ENCODE measurements around the gene PRR23E. TPM values are rescaled to one million over a fixed set of nuclear protein-coding genes. Genes with fewer than 3 reads are reported as not detected.

PRR23E gene
- total and polyA plus RNA-seq, 4 donors, result not detected

DNA sequence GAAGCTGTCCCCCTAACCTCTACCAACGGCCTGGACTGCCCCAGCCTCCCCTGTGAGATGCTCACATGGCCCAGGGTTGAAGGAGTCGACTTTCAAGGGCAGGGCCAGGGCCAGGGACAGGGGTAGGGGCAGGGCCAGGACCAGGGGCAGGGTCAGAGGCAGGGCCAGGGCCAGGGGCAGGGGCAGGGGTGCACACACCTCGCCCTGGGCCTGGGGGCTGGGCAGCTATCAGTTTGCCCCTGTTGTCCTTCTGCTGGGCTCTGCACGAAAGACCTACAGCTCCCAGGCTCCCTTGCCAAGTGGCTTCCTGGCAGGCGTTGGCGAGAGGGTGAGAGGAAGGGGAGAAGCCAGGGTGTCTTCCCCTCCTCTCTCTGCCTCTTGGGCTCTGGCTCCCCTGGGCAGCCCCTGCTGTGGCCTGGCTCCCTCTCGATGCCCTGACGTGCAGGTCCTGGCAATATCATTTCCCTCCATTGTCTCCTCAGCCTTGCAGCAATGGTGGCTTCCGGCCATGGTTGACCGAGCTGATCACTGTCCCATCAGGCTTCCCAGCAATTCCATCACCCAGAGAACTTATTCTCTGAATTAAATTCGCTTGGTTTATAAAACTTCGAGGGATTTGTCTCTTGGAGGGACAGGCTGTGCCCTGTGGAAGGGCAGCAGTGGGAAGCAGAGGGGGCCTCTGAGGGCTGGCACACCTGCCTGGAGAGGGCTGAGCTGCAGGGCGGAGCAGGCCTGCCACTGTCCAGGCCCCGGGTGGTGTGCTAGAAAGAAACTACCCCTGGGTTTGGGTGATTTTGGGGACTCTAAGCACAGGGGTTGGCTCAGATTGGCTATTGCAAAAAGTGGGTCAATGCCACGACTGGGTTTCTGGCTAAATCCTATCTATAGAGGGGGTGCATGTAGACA lies 13.9 kb downstream of the PRR23E start:
- Histone ChIP-seq H3K4me1 (ENCODE audit: control insufficient read depth, insufficient read depth, low read length) (peaks cover 6% of the 10 kb centered on the region), H3K36me3 (ENCODE audit: control insufficient read depth, insufficient read depth, low read length) (no peaks in the 10 kb centered on the region), H3K27ac (ENCODE audit: low read depth, low read length) (no peak overlapping the region), H3K9me3 (ENCODE audit: control insufficient read depth, insufficient read depth, low read length) (no peaks in the 10 kb centered on the region), H3K27me3 (ENCODE audit: control insufficient read depth, insufficient read depth, low read length) (no peaks in the 10 kb centered on the region), H3K4me3 (ENCODE audit: low read depth, low read length) (no peak overlapping the region)
- 70% methylated on average over 13 of the region's 15 CpGs for WGBS (ENCODE audit: insufficient coverage)
- DNase-seq (ENCODE audit: low read depth in 4 of 6, low spot score in 6 of 6), result no peak

DNA sequence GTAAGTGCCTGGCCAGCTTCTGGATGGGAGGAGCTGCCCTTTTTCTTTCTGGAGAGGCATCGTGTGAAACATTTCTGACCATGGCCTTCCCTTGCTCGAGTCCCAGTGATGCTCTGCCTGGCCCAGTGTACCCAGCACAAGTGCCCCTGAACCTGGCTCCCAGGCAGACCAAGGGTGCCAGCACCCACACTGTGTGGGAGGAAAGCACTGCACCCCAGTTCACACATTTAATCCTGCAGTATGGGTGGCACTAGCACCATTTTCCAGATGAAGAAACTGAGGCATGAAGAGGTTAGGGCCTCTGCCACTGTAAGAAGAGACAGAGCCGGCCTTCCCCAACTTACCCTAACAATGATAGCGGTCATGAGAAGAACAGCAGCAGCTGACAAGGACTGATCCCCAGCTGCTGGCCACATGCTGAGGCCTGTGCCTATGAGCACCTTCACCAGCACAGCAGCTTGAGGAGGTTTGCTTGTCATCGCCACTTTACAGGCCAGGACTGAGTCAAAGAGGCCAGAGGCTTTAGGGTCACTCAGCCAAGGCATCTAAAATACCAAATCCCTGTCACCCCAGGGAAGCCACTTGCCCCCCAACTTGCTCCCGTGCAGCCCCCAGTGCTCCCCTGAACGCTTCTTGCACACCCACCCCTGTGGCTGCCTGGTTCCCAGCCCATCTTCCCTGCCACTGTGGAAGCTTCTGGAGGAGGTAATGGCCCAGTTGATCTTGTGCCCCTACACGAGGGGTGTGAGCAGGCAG lies 15.0 kb downstream of the PRR23E start:
- H3K9me3 ChIP-seq (ENCODE audit: control insufficient read depth, insufficient read depth, low read length), result no peaks in the 10 kb centered on the region
- peaks cover 6% of the 10 kb centered on the region for H3K4me1 ChIP-seq (ENCODE audit: control insufficient read depth, insufficient read depth, low read length)
- H3K27ac ChIP-seq (ENCODE audit: low read depth, low read length), result no peak overlapping the region
- no peaks in the 10 kb centered on the region for H3K36me3 ChIP-seq (ENCODE audit: control insufficient read depth, insufficient read depth, low read length)
- DNase-seq (ENCODE audit: low read depth in 4 of 6, low spot score in 6 of 6), result no peak
- no peaks in the 10 kb centered on the region for H3K27me3 ChIP-seq (ENCODE audit: control insufficient read depth, insufficient read depth, low read length)
- 89% methylated on average over 6 of the region's 8 CpGs for WGBS (ENCODE audit: insufficient coverage)
- H3K4me3 ChIP-seq (ENCODE audit: low read depth, low read length), result no peak overlapping the region

DNA sequence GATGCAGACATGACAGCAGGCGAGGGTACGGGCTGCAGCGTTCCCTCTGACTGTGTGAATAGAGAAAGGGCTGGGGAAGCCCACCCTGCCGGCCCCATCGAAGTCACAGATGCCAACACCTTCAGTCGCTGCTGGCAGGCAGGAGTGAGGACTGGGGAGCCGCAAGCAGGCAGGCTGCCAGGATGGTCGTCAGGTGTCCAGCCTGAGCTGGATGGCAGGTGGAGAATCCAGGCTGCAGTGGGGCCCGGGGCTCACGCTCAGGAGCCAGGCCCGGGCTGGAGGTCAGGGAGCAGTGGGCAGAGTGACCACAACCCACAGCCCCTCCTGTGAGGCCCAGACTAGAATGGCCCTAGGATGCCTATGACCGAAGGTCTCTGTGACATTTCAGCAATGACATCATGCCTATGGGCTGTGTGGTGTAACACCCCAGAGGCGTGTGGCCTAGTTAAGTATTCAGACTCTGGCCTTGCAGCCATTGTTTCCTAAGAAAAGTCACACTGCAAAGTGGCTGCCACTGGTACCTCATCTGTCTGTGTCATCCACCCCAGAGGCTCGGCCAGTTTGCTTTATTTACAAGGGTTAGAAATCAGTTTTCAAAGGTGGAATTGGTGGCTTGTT lies 15.7 kb downstream of the PRR23E start:
- H3K4me3 ChIP-seq (ENCODE audit: low read depth, low read length), result no peak overlapping the region
- no peak for DNase-seq (ENCODE audit: low read depth in 4 of 6, low spot score in 6 of 6)
- H3K4me1 ChIP-seq (ENCODE audit: control insufficient read depth, insufficient read depth, low read length), result peaks cover 6% of the 10 kb centered on the region
- no peaks in the 10 kb centered on the region for H3K36me3 ChIP-seq (ENCODE audit: control insufficient read depth, insufficient read depth, low read length)
- H3K27me3 ChIP-seq (ENCODE audit: control insufficient read depth, insufficient read depth, low read length), result no peaks in the 10 kb centered on the region
- H3K9me3 ChIP-seq (ENCODE audit: control insufficient read depth, insufficient read depth, low read length), result no peaks in the 10 kb centered on the region
- 66% methylated on average over 14 of the region's 14 CpGs for WGBS (ENCODE audit: insufficient coverage)
- H3K27ac ChIP-seq (ENCODE audit: low read depth, low read length), result no peak overlapping the region

DNA sequence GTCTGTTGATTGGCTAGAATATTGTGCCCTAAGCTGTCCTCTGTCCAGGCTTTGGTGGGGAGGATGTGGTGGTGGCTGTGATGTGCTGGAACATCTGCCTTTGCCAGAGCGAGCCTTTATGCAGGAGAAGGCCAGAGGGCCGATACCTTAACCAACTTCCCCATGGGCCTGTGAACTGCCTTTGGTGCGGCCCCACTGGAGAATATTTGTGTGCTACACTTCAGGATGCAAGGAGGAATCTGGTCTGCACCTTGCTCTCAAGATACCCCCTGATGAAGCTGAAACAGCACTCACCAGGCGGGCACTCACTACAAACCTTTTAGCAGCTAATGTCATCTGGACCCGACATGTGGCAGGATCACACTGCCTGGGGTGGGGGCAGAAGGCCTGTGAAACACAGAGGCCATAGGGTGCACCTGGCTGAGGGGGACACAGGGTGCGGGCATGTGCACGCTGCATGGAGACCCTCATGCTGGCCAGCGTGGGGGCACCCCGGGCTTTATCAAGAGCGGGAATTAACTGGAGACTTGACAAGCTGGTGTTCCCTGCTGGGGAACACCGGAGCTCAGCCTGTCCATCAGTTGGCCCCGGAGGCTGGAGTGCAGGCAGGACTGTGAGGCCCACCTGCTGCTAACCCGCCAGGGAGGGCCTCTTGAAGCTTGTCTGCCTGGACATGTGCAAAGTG lies 16.4 kb downstream of the PRR23E start:
- WGBS (ENCODE audit: insufficient coverage), result 74% methylated on average over 11 of the region's 13 CpGs
- Histone ChIP-seq H3K36me3 (ENCODE audit: control insufficient read depth, insufficient read depth, low read length) (no peaks in the 10 kb centered on the region), H3K4me3 (ENCODE audit: low read depth, low read length) (no peak overlapping the region), H3K9me3 (ENCODE audit: control insufficient read depth, insufficient read depth, low read length) (no peaks in the 10 kb centered on the region), H3K27me3 (ENCODE audit: control insufficient read depth, insufficient read depth, low read length) (no peaks in the 10 kb centered on the region), H3K27ac (ENCODE audit: low read depth, low read length) (no peak overlapping the region), H3K4me1 (ENCODE audit: control insufficient read depth, insufficient read depth, low read length) (peaks cover 6% of the 10 kb centered on the region)
- no peak for DNase-seq (ENCODE audit: low read depth in 4 of 6, low spot score in 6 of 6)

DNA sequence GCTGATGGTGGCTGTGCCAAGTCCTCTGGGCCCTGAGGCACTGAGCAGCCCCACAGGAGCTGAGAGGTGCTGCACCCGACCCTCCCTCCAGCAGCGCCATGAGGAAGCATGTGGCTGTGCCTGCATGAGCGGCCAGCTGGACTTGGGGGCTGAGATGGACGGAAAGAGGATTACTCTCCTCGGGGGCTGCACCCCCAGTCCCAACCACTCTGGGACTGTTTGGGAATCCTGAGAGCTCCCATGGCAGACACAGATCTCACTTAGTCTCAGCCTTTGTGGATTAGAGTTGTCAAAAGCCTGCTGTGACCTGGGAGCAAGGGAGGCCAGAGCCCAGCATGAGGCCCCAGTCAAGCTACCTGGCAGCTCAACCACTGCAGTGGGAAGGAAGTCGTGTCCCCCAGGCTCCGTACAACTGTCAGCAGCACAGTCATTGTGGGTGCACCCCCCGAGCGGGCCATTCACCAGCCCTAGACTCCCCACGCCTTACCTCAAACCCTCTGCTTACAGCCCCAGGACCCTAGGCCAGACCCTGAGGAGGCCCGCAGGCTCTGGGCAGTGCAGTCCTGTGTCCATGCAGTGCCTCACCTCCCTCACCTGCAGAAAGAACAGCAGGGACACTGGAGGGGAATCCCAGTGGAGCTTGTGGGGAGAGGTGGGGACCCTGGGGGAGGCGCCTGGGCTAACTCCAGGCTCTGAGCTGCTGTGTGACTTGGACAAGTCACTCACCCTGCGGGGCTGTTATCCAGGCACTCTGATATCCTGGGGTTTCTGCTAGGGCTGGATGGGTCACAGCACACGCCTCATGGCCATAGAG lies 17.1 kb downstream of the PRR23E start:
- H3K9me3 ChIP-seq (ENCODE audit: control insufficient read depth, insufficient read depth, low read length), result no peaks in the 10 kb centered on the region
- H3K4me1 ChIP-seq (ENCODE audit: control insufficient read depth, insufficient read depth, low read length), result peaks cover 6% of the 10 kb centered on the region
- H3K4me3 ChIP-seq (ENCODE audit: low read depth, low read length), result no peak overlapping the region
- H3K27ac ChIP-seq (ENCODE audit: low read depth, low read length), result no peak overlapping the region
- WGBS (ENCODE audit: insufficient coverage), result 74% methylated on average over 13 of the region's 14 CpGs
- DNase-seq (ENCODE audit: low read depth in 4 of 6, low spot score in 6 of 6), result no peak
- no peaks in the 10 kb centered on the region for H3K36me3 ChIP-seq (ENCODE audit: control insufficient read depth, insufficient read depth, low read length)
- no peaks in the 10 kb centered on the region for H3K27me3 ChIP-seq (ENCODE audit: control insufficient read depth, insufficient read depth, low read length)

DNA sequence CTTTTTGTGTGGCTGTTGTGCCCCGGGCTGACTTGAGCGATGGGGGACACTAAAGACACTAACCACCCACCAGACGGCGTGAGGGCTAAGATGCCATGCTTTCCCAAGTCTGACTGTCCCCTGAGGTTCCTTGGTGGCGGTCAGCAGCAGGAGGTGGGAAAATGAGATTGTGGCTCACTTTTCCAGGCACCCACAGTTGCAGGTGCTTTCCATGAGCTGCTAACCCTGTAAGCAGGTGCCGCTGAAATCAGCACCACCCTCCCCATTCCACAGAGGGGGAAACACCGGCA lies 17.7 kb downstream of the PRR23E start:
- 96% methylated on average over 4 of the region's 7 CpGs for WGBS (ENCODE audit: insufficient coverage)

DNA sequence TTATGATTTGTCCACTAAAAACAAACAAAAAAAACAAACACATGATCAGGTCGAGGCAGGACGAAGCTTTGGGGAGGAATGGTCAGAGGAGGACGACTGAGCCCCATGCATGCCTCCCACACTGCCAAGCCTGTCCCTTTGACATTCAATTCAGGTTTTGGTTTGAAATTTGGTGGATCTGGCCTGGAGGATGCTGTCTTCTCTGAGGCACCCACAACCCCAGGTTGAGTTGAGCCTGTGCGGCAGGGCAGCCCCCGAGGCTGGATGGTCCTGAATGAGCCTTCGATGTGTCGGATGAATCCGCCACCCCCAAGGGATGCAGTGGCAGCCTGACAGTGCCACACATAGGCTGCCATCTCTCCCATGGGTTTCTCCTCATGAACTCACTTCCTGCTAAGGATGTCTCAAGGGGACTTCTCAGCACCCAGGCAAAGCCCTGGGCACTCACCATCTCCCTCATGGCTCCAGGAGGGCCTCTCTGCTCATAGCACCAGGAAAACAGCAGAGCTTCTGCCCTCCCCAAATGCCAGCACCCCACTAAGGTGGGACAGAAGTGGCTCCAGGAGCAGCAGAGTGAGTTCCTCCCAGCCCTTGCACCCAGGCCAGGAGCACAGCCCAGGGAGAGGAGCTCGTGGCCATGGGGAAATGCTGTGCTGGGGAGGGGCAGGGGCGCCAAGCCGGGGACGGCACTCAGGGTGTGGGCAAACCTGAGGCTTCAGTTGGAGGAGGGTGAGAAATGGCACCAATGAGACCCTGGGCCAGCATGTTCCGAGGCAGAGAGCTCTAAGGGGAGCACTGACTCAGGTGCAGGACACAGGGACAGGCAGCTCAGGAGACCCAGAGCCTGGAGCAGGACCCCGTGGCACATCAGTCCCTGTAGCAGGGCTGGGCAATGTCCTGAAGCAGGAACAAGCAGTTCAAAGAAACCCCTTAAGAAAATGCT lies 18.5 kb downstream of the PRR23E start:
- Histone ChIP-seq H3K4me3 (ENCODE audit: low read depth, low read length) (no peak overlapping the region), H3K9me3 (ENCODE audit: control insufficient read depth, insufficient read depth, low read length) (no peaks in the 10 kb centered on the region), H3K4me1 (ENCODE audit: control insufficient read depth, insufficient read depth, low read length) (peaks cover 6% of the 10 kb centered on the region), H3K27me3 (ENCODE audit: control insufficient read depth, insufficient read depth, low read length) (no peaks in the 10 kb centered on the region), H3K36me3 (ENCODE audit: control insufficient read depth, insufficient read depth, low read length) (no peaks in the 10 kb centered on the region), H3K27ac (ENCODE audit: low read depth, low read length) (no peak overlapping the region)
- DNase-seq (ENCODE audit: low read depth in 4 of 6, low spot score in 6 of 6), result no peak
- WGBS (ENCODE audit: insufficient coverage), result 90% methylated on average over 11 of the region's 14 CpGs

More for the DNA sequence above, 17.7 kb downstream of the PRR23E start:
- Histone ChIP-seq H3K27ac (ENCODE audit: low read depth, low read length) (no peak overlapping the region), H3K4me3 (ENCODE audit: low read depth, low read length) (no peak overlapping the region), H3K9me3 (ENCODE audit: control insufficient read depth, insufficient read depth, low read length) (no peaks in the 10 kb centered on the region), H3K27me3 (ENCODE audit: control insufficient read depth, insufficient read depth, low read length) (no peaks in the 10 kb centered on the region), H3K36me3 (ENCODE audit: control insufficient read depth, insufficient read depth, low read length) (no peaks in the 10 kb centered on the region), H3K4me1 (ENCODE audit: control insufficient read depth, insufficient read depth, low read length) (peaks cover 6% of the 10 kb centered on the region)
- DNase-seq (ENCODE audit: low read depth in 4 of 6, low spot score in 6 of 6), result no peak

DNA sequence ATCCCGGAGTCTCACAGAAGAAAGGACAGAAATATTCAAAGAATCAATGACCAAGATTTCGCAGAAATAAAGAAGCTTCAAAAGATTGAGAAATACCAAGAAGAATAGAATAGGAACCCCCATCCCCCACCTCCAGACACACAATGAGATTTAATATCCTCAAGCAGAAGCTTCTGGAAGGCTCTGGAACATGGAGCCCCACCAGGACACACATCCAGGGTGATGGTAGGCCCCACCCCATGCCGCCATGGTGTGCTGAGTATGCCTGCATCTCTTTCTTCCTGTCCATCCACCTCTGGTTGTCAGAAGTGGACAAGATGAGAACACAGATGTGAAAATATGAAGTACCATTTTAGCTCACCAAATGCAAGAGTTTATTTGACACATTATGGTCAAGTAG lies 19.3 kb downstream of the PRR23E start:
- Histone ChIP-seq H3K27ac (ENCODE audit: low read depth, low read length) (no peak overlapping the region), H3K9me3 (ENCODE audit: control insufficient read depth, insufficient read depth, low read length) (no peaks in the 10 kb centered on the region), H3K27me3 (ENCODE audit: control insufficient read depth, insufficient read depth, low read length) (no peaks in the 10 kb centered on the region), H3K4me3 (ENCODE audit: low read depth, low read length) (no peak overlapping the region), H3K4me1 (ENCODE audit: control insufficient read depth, insufficient read depth, low read length) (no peaks in the 10 kb centered on the region), H3K36me3 (ENCODE audit: control insufficient read depth, insufficient read depth, low read length) (no peaks in the 10 kb centered on the region)
- 33% methylated on average over 1 of the region's 3 CpGs for WGBS (ENCODE audit: insufficient coverage)
- DNase-seq (ENCODE audit: low read depth in 4 of 6, low spot score in 6 of 6), result no peak
